HS-27A (cell line): ENCODE data around the gene NPHP4.

Experiments used
- DNase-seq: peaks from one replicate; pipeline ENCODE4 v3.0.0-alpha.2; 2012; ENCODE audit warnings: low read depth, missing footprints

NPHP4 gene

GRCh38 chr1:5992026-5992813 is at the start of gene NPHP4:
Gene NPHP4 (minus strand): TSS chr1:5992425. CDS start chr1:5986289, 6,136 bp downstream.
- peak; percentile 99 for DNase-seq

DNA sequence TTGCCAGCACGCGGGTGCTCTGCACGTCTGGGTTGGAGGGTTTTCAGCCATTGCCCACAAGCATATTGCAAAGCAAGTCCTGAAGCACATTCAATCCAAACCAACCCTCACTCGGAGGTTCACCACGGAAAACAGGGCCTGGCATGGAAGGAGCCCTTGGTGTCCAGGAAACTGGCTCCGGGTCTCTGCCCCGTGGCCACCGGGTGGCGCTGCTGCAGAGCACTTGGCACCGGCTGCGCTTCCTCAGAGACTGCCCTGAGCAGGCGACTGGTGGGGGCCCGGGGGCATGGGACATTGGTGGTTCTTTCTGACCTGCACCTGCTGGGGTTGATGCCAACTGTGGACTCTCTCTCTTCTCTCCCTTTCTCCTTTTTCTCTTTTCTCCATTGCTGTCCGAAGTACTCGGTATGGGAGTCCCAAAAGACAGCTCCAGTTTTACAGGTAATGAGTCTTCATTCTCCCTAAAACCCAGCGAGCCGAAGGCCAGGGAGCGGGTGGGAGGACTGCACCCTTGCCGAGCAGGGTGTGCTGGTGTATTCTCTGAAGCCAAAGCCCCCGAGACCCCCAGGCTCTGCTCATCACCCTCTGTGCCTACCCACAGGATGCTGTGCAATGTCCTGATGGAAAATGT is 49.3 kb upstream of the NPHP4 start:
- DNase-seq, result no peak

DNA sequence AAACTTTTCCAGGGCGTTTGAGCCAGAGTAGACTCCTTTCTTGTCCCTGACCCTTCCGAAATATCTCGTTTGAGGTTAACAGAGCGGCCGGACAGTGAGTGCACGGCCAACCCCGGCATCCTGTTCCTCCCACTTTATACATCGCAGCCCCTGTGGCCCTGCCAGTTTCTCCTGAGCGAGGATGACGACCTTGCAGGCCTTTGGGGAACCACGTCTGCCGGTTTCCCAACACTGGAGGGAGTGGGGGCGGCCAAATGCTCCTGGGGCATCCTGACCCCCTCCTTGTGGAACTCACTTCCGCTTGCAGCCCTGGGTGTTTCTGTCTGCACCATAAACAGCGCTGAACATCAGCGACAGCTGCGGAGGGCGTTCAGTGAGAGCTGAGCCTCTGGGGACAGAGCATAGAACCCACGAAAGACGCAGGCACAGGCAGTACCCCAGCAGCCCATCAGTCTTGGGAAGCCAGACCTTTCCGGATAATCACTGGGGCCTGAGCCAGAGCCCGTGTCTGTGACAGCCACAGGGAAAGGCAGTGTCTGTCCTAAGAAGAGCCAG is 48.7 kb upstream of the NPHP4 start:
- DNase-seq, result no peak

- no peak for DNase-seq
These were observed 48.2 kb upstream of the NPHP4 start for GRCh38 chr1:6040444-6040843.

DNA sequence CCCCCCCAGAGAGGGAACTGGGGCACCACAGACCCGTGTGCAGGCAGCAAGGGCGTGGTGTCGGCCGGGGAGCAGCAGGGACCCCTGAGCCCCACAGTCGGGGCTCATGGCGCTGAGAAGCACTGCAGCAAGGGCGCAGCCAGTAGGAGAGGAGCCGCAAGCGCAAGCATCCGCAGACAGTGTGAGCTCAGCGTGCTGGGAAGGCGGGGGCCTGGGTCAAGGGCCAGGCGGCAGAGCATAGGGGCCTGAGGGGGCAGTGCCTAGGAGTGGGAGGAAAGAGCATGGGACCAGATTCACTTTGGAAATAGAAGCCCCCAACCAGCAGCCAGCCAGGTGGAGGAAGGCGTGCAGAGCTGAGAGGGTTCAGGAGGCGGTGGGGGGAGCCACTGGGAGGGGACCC is 46.8 kb upstream of the NPHP4 start:
- DNase-seq, result no peak

DNA sequence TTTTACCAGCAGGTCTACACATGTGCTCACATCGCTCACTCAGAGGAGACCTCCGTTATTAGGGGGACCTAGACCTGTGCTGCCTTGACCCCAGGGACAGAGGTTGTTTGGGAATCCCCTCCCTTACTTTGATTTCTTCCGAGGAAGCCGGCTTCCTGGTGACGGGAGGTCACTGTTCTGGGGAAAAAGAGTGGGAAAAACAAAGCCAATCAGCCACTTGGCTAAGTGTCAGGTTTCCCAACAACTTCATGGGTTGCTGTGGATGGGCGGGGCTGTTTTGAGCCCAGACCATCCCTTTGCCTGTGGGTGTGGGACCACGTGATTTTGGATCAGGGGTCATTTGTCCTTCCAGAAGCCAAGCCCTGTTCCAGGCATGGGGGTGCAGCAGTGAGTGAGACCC is 46.4 kb upstream of the NPHP4 start:
- DNase-seq, result no peak

DNA sequence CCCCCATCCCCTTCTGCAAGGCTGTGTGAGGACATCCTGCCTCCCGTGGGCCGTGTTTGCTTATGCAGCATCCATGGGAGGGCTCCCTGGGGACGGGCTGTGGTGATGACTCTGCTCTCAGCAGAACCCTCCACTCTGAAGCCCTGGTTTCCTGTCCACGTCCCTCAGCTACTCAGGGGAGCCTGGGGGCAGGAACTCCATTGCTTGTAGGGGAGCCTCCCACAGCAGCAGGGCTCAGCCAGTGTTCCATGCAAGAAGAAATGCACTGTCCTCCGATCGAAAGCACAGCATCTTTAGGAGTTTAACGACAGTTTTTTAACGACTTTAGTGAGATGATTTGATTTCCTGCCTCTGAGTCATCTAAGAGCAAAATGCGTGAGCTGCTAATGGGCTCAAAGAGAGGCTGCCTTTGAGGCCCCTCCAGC is 45.1 kb upstream of the NPHP4 start:
- DNase-seq, result no peak

DNA sequence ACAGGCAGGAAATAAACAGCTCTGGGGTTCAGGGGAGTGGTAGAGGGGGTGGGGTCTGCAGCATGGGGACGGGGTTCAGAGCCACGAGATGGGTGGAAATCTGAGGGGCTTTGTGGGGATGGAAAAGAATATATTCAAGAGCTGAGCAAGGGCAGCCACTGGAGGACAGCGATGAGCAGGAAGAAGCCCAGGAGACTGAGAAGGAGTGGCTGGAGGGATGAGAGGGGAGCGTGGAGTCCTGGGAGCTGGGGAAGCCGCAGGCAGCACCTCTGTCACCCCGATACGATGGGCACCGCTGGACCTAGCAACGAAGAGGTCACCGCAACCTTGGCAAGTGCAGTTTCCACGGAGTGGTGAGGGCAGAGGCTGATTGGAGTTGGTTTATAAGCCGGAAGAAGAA is 43.5 kb upstream of the NPHP4 start:
- DNase-seq, result no peak

GRCh38 chr1:6035303-6035702 is 43.1 kb upstream of the NPHP4 start:
- no peak for DNase-seq

- DNase-seq, result no peak
These were observed 42.5 kb upstream of the NPHP4 start for GRCh38 chr1:6034750-6035096.

DNA sequence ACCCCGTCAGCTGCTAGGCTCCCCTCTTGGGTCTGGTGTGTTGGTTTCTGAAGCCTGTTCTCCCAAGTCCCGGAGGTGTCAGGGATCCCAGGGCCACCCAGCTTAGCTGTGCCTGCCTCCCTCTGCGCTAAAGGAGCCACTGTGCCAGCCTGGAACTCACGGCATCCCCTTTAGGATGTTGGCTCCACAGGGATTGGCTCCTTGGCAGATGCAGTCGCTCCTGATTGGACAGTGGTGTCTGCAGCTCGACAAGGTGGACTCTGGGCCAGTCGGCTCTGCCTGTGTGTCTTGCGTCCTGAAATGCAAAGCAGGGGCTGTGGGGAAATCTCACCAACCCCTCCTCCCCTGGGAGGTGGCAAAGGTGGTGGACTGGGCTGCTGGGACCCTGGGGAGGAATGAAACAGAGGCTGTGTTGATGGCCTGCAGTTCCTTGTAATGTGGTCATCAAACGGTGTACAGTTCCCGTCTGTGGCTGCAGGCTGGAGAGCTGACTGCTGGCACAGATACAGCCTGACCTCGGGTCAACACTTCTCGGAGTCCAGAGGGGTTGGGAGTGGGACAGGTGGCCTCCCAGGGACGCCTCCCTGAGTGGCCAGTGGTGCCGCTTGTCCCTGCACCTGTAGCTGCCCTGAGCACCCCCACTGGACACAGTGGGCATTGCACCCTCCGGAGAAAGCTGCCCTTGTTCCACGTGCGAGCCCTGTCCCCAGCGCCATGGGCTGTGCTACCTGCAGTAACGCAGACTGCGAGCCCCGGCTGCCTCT is 41.9 kb upstream of the NPHP4 start:
- DNase-seq, result no peak

GRCh38 chr1:6033124-6033523 is 40.9 kb upstream of the NPHP4 start:
- DNase-seq, result no peak

- no peak for DNase-seq
These were observed 38.5 kb upstream of the NPHP4 start for GRCh38 chr1:6030547-6031261.

DNA sequence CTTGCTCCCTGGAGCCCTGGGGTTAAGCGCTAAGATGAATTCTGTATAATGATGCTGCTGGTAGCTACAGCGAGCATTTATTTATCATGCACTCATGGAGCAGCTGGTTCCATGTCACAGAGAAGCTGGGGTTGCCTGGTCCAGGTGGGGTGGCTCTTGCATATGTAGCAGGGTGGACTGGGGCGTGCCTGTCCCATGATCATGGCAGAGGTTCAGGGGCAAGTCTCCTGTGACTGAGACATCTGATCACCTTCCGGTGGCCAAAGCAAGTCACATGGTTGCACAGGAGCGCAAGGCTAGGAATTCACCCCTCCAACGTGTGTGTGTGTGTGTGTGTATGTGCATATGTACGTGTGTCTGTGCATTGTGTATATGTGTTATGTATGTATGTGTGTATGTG is 37.9 kb upstream of the NPHP4 start:
- no peak for DNase-seq

GRCh38 chr1:6029351-6029750 is 37.1 kb upstream of the NPHP4 start:
- DNase-seq, result no peak

GRCh38 chr1:6028042-6028850 is 36.0 kb upstream of the NPHP4 start:
- DNase-seq, result no peak

- no peak for DNase-seq
These were observed 35.4 kb upstream of the NPHP4 start for GRCh38 chr1:6027591-6027990.

DNA sequence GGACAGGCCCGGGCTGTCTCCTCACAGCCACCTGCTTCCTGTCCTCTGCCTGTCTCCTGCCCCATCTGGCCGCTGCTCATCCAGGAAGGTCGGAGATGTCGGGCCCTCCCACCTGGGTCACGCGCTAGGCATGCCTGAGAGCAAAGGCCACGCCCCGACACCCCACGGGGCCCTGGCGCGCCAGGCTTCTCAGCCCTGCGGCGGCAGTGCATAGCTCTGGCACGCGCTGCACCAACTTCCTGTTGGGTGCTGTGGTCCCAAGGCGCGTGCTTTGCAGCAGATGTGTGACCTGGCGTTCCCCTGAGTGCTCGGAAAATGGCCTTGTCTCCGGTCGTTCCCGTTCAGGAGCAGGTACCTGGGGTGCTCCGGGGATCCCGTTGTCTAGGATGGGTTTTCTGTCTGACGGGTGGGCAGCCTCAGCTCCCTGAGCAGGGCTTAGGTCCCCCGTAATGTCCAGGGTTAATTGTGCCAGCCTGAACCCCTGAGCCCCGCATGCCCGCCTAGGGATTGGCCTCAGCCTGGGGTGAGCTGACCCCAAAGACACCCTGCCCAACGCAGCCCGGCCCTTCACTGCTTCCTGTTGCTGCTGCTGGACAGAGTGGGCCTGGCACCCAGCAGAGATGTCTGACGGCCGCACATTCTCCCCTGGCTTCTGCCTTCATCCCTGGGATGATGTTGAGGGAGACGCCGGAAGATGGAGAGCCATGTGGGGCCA is 34.0 kb upstream of the NPHP4 start:
- no peak for DNase-seq

DNA sequence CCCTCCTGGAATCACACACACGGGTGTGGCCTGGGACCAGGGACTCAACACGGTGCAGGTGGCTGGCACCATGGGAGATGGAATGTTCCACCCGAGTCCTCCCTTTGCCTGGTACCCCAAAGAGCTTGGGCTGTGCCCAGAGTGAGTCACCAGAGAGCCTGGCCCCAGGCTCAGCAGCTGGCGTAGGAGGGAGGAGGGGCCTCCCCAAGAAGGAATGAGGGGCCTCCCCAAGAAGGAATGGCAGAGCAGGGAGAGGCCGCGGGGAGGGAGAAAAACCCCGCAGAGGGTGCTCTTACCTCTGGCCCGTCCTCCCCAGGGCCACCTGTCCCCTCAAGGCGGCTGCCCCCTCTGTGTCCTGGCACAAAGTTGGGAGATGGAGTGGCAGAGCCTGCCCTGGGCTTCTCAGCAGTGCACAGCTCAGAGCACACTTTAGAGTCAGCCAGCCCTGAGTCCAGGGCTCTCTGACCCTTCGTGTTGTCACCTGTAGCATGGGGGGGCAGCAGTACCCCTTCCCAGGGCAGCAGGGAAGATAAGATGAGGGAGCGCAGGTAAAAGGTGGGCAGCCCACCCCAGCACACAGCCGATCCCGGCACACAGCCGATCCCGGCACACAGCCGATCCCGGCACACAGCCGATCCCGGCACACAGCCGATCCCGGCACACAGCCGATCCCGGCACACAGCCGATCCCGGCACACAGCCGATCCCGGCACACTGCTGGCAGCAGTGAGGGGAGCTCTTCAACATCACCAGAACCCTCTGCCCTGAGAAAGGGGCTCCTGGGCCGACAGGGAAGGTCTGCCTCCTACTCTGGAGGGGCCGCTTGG is 33.3 kb upstream of the NPHP4 start:
- no peak for DNase-seq

DNA sequence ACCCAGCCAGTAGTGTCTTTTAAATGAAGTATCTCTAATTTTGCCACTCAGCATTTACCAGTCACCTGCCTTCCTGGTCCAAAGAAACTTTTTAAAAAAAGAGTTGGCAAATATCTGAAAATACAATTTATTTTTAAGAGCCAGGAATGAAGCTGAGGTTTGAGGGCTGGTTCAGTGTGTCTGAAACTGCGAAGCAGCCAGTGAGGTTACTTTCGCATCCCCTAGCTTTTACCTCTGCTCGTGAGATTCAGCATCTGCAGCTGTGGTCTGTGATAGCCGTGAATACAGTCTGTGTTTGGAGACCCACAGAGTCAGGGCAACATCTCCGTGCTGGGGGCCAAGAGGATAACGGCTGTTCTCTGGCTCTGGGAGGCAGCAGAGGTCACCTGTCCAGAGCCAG is 32.2 kb upstream of the NPHP4 start:
- DNase-seq, result no peak
